Left ventricle myocardium inferior (tissue), 1 donor: ENCODE data around the gene PAIP2B. TPM values are rescaled to one million over a fixed set of nuclear protein-coding genes. Genes with fewer than 3 reads are reported as not detected.

Experiments used
- DNase-seq: peaks from one replicate; pipeline ENCODE4 v3.0.0-alpha.2; 2020
- H3K27ac ChIP-seq: fragments of 200-600 bp; replicated peaks from 2 replicates; pipeline ENCODE4 v1.8.0; 2021
- H3K27me3 ChIP-seq: fragments of 200-600 bp; 2 replicates; pipeline ENCODE4 v1.8.0; 2021; ENCODE audit warnings: low read depth
- H3K36me3 ChIP-seq: fragments of 200-600 bp; 2 replicates; pipeline ENCODE4 v1.8.0; 2021
- H3K4me1 ChIP-seq: fragments of 200-600 bp; 2 replicates; pipeline ENCODE4 v1.8.0; 2021
- H3K4me3 ChIP-seq: fragments of 200-600 bp; 2 replicates; pipeline ENCODE4 v1.8.0; 2021; ENCODE audit warnings: mild to moderate bottlenecking, moderate library complexity
- H3K9me3 ChIP-seq: fragments of 200-600 bp; replicated peaks from 2 replicates; pipeline ENCODE4 v1.8.0; 2021
- CTCF ChIP-seq: fragments of 200-600 bp; IDR thresholded peaks from 2 replicates; pipeline ENCODE4 v1.8.0; 2021; ENCODE audit warnings: antibody characterized with exemption, mild to moderate bottlenecking, borderline replicate concordance
- intact Hi-C: fragments of 100-400 bp; cut with micrococcal nuclease; formaldehyde crosslinking; loops from one replicate; pipeline ENCODE4 v1.11.0; 2022
- total RNA-seq: library from RNA; stranded (reverse); fragmentation: NEBNext Ultra II Directional; extraction: Animal tissue kit (Norgen Biotek cat#: 25700); gene quantifications from one replicate; pipeline ENCODE4 v1.2.1, GENCODE V29; 2021
- donor health status: DM: no; HTN: yes; CAD: no; lungs with severe emphysema.

PAIP2B gene
- total RNA-seq, 1 donor from 2014 or later: 76.6 TPM

GRCh38 chr2:71216501-71216900 lies 10.4 kb downstream of the PAIP2B start:
- no peaks in the 10 kb centered on the region for H3K36me3 ChIP-seq
- no peak overlapping the region for H3K27ac ChIP-seq
- no peak for DNase-seq
- intact Hi-C loops: no loop called here
- H3K27me3 ChIP-seq: no peaks in the 10 kb centered on the region
- no peaks in the 10 kb centered on the region for H3K9me3 ChIP-seq
- no peak for TF ChIP-seq CTCF
- no peak overlapping the region for H3K4me3 ChIP-seq
- H3K4me1 ChIP-seq: no peaks in the 10 kb centered on the region

DNA sequence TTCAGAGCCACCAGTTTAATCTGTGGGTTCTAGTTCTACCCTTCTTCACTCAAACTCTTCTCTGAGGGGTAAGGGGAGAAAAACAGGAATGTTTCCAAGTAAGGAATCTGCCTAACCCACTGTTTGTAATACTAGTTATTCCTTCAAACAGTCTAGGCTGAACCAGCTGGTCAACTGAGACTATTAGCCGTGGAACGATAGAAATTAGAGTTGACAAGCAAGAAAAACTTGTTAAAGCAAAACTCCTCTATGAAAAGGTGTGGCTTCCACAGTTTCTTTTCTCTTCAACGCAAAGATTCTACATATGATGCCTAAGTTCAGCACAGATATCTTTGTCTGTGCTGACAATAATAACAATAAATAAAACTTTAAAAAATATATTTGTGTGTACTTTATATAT lies 11.5 kb downstream of the PAIP2B start:
- intact Hi-C loops: no loop called here
- Histone ChIP-seq H3K27ac (no peak overlapping the region), H3K4me3 (no peak overlapping the region), H3K27me3 (no peaks in the 10 kb centered on the region), H3K36me3 (no peaks in the 10 kb centered on the region), H3K9me3 (no peaks in the 10 kb centered on the region), H3K4me1 (peaks cover 4% of the 10 kb centered on the region)
- no peak for TF ChIP-seq CTCF
- DNase-seq: no peak

- no peak overlapping the region for H3K4me3 ChIP-seq
- no peaks in the 10 kb centered on the region for H3K36me3 ChIP-seq
- H3K27ac ChIP-seq: no peak overlapping the region
- DNase-seq: no peak
- H3K9me3 ChIP-seq: no peaks in the 10 kb centered on the region
- TF ChIP-seq CTCF: no peak
- peaks cover 21% of the 10 kb centered on the region for H3K4me1 ChIP-seq
- intact Hi-C loops: no loop called here
- H3K27me3 ChIP-seq: no peaks in the 10 kb centered on the region
Measured at GRCh38 chr2:71212336-71212735, 14.6 kb downstream of the PAIP2B start.

DNA sequence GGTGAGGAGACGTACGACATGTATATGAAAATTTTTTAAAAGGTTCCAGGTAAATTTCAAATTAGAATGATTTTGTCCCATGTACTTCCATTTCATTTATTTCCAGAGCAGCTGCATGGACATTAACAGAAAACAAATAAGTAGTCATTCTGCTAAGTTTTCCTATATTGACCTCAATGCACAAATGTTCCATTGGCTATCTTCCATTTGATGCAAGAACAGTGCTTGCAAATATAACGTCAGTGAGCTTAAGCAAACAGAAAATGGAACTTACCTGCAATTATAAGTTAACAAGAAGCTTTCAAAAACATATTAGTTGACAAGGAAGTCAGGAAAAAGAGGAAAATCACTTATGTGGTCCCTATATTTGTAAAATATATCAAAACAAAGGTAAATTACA lies 16.6 kb downstream of the PAIP2B start:
- H3K27me3 ChIP-seq: no peaks in the 10 kb centered on the region
- peaks cover 4% of the 10 kb centered on the region for H3K9me3 ChIP-seq
- DNase-seq: no peak
- H3K27ac ChIP-seq: no peak overlapping the region
- no peak overlapping the region for H3K4me3 ChIP-seq
- TF ChIP-seq CTCF: no peak
- peaks cover 22% of the 10 kb centered on the region for H3K4me1 ChIP-seq
- H3K36me3 ChIP-seq: no peaks in the 10 kb centered on the region
- intact Hi-C loops: no loop called here

DNA sequence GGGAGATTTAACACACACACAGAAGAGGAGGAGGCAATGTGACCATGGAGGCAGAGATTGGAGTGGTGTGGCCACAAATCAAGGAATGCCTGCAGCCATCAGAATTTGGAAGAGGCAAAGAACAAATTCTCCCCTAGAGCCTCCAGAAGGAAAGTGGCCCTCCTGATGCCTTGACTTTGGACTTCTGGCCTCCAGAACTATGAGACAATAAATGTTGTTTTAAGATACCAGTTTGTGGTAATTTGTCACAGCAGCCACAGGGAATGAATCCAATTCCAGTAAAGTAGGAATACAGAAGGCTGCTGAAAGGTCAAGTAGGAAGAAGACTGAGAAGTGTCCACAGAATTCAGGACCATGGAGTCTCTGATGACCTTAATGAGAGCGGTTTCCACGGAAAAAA lies 18.1 kb downstream of the PAIP2B start:
- DNase-seq: no peak
- TF ChIP-seq CTCF: no peak
- no peak overlapping the region for H3K27ac ChIP-seq
- H3K9me3 ChIP-seq: peaks cover 4% of the 10 kb centered on the region
- no peaks in the 10 kb centered on the region for H3K36me3 ChIP-seq
- H3K4me1 ChIP-seq: peaks cover 22% of the 10 kb centered on the region
- H3K27me3 ChIP-seq: no peaks in the 10 kb centered on the region
- H3K4me3 ChIP-seq: no peak overlapping the region
- intact Hi-C loops: no loop called here

DNA sequence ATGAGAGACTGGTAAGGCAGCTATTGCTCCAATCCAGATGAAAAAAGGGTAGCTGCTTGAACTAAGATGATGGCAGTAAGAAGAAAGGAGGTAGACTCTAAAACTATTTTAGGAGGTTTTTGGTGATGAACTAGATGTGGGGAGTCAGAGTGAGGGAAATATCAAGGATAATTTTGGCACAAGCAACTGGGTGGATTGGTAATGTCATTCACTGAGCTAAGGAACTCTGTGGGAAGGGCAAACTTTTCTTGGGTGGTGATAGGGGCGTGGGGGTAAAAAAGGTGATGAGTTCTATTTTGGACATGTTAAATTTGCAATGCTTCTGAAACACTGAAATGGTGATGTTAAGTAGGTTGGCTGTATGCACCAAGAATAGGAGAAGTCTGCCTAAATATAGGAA lies 19.3 kb downstream of the PAIP2B start:
- peaks cover 4% of the 10 kb centered on the region for H3K9me3 ChIP-seq
- no peak for DNase-seq
- peaks cover 22% of the 10 kb centered on the region for H3K4me1 ChIP-seq
- H3K27me3 ChIP-seq: no peaks in the 10 kb centered on the region
- H3K36me3 ChIP-seq: no peaks in the 10 kb centered on the region
- intact Hi-C loops: no loop called here
- H3K27ac ChIP-seq: no peak overlapping the region
- no peak overlapping the region for H3K4me3 ChIP-seq
- TF ChIP-seq CTCF: no peak
